ENCODE measurements around the gene EXOG. TPM values are rescaled to one million over a fixed set of nuclear protein-coding genes. Genes with fewer than 3 reads are reported as not detected.

EXOG gene
- 1 to 10 TPM; 6.9 to 7.3 TPM for total RNA-seq
- long read RNA-seq, partial matches to known transcripts, result 0 of 2 reads
- long read RNA-seq, other reads (novel, unspliced or antisense), result 1 of 2 reads

DNA sequence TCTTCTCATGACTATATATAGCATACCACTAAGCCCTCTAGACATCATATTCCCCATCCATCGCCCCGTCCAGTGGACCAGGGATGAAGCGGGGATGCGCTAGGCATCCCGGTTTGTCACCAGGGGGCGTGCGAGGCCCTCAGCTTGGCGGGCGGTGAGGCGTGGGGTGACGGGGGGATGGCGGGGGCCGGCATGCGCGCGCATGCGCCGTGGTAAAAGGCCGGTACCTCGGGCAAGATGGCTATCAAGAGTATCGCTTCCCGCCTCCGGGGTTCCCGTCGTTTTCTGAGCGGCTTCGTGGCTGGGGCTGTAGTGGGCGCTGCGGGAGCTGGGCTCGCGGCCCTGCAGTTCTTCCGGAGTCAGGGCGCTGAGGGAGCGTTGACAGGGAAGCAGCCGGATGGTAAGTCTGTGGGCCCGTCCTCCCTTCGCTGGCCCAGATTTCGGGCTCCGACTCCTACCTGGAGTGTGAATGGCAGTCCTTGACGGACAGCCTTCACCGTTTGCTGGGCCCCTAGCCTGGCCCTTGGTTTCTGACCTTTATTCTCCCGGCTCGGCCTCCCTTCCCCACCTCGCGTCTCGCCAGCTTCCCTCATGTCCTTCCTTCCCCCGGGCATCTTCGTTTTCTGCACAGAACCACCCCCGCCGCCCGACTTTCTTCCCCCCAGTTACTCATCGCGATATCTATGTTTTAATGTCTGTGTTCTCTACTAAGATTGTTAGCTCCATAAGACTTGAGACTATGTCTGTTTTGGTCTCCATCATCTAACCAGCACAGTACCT is at the start of gene EXOG:
Gene EXOG (plus strand): TSS at position 210 of the 780 bp plus-strand sequence. CDS start 28 bp downstream, at position 238.
- ATAC-seq (peak; percentile 96), DNase-seq (peak; percentile 92 to 94)
- intact Hi-C loops (cut with DNase I, micrococcal nuclease), result no loop called here

- ATAC-seq, result no peak
Observed at GRCh38 chr3:38446812-38447211, 49.3 kb upstream of the EXOG start.

DNA sequence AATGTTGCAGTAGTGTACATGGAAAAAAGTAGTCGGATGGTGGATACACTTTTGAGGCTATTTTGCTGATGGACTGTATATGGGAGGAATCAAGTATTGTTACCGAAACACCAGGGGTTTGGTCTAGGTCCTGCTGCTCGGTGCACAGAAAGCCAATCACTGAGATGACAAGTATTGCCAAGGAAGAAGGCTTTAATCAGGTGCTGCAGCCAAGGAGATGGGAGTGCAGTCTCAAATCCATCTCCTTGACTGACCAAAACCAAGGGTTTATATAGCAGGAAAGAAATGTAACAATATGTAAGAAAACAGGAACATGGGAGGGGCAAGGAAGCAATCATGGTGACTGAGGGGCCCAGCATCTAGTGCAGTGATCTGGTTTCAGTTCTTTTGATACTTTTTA is 45.3 kb upstream of the EXOG start:
- ATAC-seq (no peak), DNase-seq (no peak)
- intact Hi-C loops (cut with DNase I, micrococcal nuclease), result no loop called here

More at GRCh38 chr3:38446812-38447211, 49.3 kb upstream of the EXOG start:
- no peak for DNase-seq
- intact Hi-C loops (cut with DNase I, micrococcal nuclease), result no loop called here

GRCh38 chr3:38453075-38453912 is 42.8 kb upstream of the EXOG start, which contains the start of gene ACVR2B:
Gene ACVR2B, plus strand, starts transcription at chr3:38453890. Its CDS starts 433 bp downstream, at chr3:38454323.
- ATAC-seq, result peak; percentile 64
- intact Hi-C loops (cut with DNase I, micrococcal nuclease), result no loop called here

DNA sequence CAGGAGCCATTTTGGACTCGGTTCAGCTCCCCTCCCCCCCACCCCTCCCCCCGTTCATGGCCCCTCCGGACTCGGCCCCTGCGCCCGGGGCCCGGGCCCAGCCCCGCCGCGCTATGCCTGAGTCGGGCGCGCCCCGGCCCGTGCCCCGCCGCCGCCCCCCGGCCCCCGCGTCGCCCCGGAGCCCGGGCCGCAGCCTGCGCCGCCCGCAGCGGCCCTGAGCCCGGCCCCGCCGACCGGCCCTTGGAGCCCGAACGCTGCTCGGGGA is 42.3 kb upstream of the EXOG start:
- intact Hi-C loops (cut with DNase I, micrococcal nuclease), result no loop called here
- DNase-seq, result no peak
- ATAC-seq, result no peak

More at GRCh38 chr3:38453075-38453912, 42.8 kb upstream of the EXOG start, which contains the start of gene ACVR2B:
- peak; percentile 89 to 95 for DNase-seq

DNA sequence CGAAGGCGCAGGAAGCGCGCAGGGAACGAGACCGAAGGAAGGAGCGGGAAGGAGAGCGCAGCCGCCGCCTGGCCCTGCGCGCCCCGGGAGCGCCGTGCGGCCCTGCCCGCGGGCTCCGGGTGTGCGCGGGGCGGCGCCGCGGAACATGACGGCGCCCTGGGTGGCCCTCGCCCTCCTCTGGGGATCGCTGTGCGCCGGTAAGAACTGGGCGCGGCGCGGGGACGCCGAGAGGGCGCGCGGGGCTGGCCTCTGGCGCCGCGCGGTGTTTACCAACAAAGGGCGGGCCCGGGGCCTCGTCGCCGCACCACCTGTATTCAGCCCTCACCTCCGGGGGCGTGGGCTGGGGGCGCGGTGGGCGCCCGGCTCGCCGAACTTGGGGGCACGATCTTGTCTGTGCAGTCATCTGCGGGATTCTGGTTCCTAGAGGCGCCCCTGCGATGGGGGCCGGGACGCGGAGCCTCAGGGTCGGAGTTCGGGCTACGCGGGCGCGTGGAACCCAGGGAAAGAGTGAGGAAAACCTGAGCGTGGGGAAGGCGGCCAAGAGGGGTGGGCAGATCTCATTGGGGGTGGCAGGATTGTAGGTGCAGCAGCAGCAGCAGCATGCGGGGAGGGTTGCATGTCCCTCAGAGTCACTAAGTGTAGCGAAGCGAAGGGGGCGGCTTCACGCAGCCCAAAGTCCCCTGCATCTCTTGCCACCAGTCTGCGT is 41.8 kb upstream of the EXOG start:
- ATAC-seq, result peak; percentile 66
- intact Hi-C loops (cut with DNase I, micrococcal nuclease), result no loop called here
- DNase-seq, result peak; percentile 61 to 77

GRCh38 chr3:38454884-38455638 is 41.1 kb upstream of the EXOG start:
- intact Hi-C loops (cut with DNase I, micrococcal nuclease), result no loop called here
- ATAC-seq (peak; percentile 62), DNase-seq (peak; percentile 84 to 89)

GRCh38 chr3:38455639-38456430 is 40.3 kb upstream of the EXOG start:
- intact Hi-C loops (cut with DNase I, micrococcal nuclease), result no loop called here
- DNase-seq, result no peak
- peak; percentile 1 for ATAC-seq

DNA sequence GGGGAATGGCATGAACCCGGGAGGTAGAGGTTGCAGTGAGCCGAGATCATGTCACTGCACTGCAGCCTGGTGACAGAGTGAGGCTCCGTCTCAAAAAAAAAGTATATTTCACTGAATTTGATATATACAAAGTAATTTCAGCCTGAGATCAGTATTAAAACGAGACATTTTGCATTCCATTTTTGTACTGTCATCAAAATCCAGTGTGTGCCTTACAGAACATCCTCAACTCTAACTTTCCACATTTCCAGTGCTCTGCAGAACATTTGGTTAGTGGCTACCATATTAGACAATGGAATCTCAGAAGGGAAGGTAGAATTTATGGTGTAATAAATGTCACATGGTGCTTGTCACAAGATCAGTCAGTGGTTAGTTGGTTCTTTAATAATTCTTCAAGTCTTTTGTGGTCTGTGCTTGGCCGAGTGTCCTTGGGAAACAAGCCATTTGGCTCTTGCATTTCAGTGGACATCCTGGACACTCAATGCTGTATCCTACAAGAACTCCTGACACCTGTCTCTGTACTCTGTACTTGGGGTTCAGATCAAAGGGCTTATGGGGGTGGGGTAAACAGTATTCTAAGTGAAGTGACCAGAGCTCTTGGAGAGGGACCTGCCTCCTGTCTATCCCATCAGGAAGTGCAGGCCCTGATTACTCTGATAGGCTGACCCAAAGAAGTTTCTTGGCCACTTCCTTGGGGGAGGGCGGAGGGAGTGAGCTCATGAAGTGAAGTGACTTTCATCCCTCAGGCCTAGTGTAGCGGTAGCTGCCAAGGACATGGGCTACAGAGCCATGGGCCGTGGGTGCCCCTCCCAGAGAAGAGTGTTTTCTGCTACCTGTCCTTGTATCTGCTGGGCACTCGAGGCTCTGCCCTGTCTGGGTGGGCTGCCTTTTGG is 38.8 kb upstream of the EXOG start:
- ATAC-seq, result no peak
- DNase-seq, result no peak
- intact Hi-C loops (cut with DNase I, micrococcal nuclease), result no loop called here

GRCh38 chr3:38458796-38459498 is 37.2 kb upstream of the EXOG start:
- ATAC-seq (peak; percentile 62), DNase-seq (peak; percentile 73 to 74)
- intact Hi-C loops (cut with DNase I, micrococcal nuclease), result no loop called here

- DNase-seq, result peak in 1 of 2 donors; percentile 32
- intact Hi-C loops (cut with DNase I, micrococcal nuclease), result no loop called here
- peak; percentile 39 for ATAC-seq
Observed at GRCh38 chr3:38459499-38460048, 36.6 kb upstream of the EXOG start.

GRCh38 chr3:38460377-38461270 is 35.5 kb upstream of the EXOG start:
- ATAC-seq (no peak), DNase-seq (no peak)
- intact Hi-C loops (cut with DNase I, micrococcal nuclease), result no loop called here

DNA sequence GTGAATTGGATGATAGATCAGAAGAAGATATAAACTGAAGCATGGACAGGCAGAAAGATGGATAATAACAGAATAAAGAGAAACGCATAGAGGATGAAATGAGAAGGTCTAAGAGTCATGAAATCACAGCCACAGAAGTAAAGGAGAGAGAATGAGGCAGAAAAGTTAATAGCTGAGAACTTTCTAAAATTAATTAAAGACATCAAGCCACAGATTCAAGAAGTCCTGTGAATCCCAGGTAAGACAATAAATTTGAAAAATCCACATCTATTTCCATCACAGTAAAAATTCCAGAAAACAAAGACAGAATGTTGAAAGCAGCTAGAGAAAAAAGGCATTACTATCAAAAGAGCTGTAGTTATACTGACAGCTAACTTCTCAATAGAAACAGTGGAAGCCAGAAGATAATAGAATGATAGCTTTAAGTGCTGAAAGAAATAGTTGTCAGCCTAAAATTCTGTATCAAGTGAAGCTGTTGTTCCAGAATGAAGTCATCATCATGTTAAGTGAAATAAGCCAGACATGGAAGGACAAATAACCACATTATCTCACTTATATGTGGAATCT is 30.5 kb upstream of the EXOG start:
- ATAC-seq (no peak), DNase-seq (no peak)
- intact Hi-C loops (cut with DNase I, micrococcal nuclease), result no loop called here

GRCh38 chr3:38468765-38469164 is 27.4 kb upstream of the EXOG start:
- intact Hi-C loops (cut with DNase I, micrococcal nuclease), result no loop called here
- ATAC-seq, result peak; percentile 82
- peak; percentile 47 to 56 for DNase-seq

DNA sequence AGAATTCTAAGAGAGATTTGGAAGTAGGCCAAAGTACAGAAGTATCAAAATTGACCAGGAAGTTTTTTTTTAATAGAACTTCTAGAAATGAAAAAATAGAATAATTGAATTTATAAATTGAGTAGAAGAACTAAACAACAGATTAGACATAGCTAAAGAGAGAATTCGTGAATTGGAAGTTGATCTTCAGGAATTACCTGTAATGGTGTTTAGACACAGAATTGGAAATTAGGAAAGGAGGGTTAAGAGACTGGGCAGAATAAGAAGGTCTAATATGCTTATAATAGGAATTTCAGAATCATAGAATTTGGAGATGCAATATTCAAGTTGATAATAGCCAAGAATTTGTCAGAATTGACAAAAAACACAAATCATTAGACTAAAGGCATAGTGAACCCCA is 26.3 kb upstream of the EXOG start:
- intact Hi-C loops (cut with DNase I, micrococcal nuclease), result no loop called here
- DNase-seq, result no peak
- ATAC-seq, result no peak

Data from left colon (tissue), 2 donors.